Panc1 (cell line): ENCODE data around the gene NDUFB11.

Source experiments
- POLR2AphosphoS5 ChIP-seq: IDR thresholded peaks from 2 replicates; pipeline ENCODE4 v1.6.1; 2012; ENCODE audit warnings: mild to moderate bottlenecking, low read depth, low read length, moderate library complexity
- SIN3A ChIP-seq: IDR thresholded peaks from 2 replicates; pipeline ENCODE4 v1.6.1; 2012; ENCODE audit warnings: low read depth, mild to moderate bottlenecking, low read length, moderate library complexity, borderline replicate concordance; ENCODE audit not compliant: insufficient read depth
- TF ChIP-seq, protein P1 (sequence below): fragments of 450-650 bp; IDR thresholded peaks from 2 replicates; pipeline ENCODE4 v1.5.1; 2017; ENCODE audit warnings: mild to moderate bottlenecking

DNA sequence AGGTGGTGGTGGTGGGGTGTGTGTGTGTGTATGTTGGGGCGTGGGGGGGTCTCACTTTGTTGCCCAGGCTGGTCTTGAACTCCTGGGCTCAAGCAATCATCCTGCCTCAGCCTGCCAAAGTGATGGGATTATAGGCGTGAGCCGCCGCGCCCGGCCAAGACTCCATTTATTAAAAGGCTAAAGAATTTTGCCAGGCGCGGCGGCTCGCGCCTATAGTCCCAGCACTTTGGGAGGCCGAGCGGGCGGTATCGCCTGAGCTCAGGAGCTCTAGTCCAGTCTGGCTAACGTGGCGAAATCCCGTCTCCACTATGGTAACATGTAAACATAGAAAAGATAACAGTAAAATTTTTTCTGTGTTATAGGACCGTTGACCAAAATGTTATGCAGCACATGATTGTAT lies 45.4 kb upstream of the NDUFB11 start:
- TF ChIP-seq, protein P1, sequence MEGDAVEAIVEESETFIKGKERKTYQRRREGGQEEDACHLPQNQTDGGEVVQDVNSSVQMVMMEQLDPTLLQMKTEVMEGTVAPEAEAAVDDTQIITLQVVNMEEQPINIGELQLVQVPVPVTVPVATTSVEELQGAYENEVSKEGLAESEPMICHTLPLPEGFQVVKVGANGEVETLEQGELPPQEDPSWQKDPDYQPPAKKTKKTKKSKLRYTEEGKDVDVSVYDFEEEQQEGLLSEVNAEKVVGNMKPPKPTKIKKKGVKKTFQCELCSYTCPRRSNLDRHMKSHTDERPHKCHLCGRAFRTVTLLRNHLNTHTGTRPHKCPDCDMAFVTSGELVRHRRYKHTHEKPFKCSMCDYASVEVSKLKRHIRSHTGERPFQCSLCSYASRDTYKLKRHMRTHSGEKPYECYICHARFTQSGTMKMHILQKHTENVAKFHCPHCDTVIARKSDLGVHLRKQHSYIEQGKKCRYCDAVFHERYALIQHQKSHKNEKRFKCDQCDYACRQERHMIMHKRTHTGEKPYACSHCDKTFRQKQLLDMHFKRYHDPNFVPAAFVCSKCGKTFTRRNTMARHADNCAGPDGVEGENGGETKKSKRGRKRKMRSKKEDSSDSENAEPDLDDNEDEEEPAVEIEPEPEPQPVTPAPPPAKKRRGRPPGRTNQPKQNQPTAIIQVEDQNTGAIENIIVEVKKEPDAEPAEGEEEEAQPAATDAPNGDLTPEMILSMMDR, result no peak
- TF ChIP-seq POLR2AphosphoS5, result no peak
- TF ChIP-seq SIN3A, result no peak
